ENCODE data around the gene HCFC1R1.
"Not testable (repeated sequence)": the region's sequence is repeated elsewhere in the genome, so short reads cannot be mapped to it uniquely, and the experiment has no call there.

DNA sequence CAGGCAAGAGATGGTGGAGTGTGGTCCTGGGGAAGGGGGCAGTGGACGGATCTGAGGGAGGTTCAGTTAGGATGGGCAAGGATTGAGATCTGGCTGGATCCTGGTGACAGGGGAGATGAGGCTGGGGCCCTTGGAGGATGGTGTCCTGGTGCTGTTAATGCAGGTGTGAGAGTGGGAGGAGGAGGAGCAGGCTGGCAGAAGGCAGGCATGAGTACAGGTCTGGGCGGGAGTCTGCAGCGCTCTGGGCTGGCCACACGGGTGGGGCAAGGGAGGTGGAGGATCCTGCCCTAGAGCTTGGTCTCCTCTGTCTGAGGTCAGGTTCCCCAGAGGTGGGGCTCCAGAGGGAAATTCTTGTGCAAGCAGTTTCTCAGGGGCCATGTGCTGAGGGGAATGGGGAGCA lies 48.4 kb upstream of the HCFC1R1 start:
- TF ChIP-seq POLR2A (IDR thresholded peaks at IDR 0.05; ENCODE audit: low read length); GATA1 (IDR thresholded peaks at IDR 0.05; ENCODE audit: low read depth, low read length): not testable (repeated sequence)
